ENCODE measurements around the gene RFX8. TPM values are rescaled to one million over a fixed set of nuclear protein-coding genes. Genes with fewer than 3 reads are reported as not detected.

The RFX8 gene
- polyA plus RNA-seq, 2 of the 4 experiments (the other 2 are of a cell fraction): not detected

- ChIA-PET CTCF (interaction anchor here (0.9 to 2.6 kb wide), 3 partner anchors 14 to 418 kb away, joined by 3 to 7 read pairs (median 3); no protein-coding TSS in a partner anchor), POLR2A (no interaction called here)
- ATAC-seq: no peak
- no peaks in the 10 kb centered on the region for H3K9me3 ChIP-seq
- no peak for TF ChIP-seq EP300 (IDR thresholded peaks at IDR 0.05)
- no peak for TF ChIP-seq RNF2 (IDR thresholded peaks at IDR 0.05; ENCODE audit: borderline replicate concordance, low read depth)
- no peak for TF ChIP-seq PHF8 (IDR thresholded peaks at IDR 0.05; ENCODE audit: borderline replicate concordance, low read depth)
- TF ChIP-seq HOXB5 (CRISPR knock-in tag; IDR thresholded peaks at IDR 0.05): no peak
- no peak for TF ChIP-seq HDAC2 (IDR thresholded peaks at IDR 0.05)
- TF ChIP-seq, protein P1, sequence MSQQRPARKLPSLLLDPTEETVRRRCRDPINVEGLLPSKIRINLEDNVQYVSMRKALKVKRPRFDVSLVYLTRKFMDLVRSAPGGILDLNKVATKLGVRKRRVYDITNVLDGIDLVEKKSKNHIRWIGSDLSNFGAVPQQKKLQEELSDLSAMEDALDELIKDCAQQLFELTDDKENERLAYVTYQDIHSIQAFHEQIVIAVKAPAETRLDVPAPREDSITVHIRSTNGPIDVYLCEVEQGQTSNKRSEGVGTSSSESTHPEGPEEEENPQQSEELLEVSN (IDR thresholded peaks at IDR 0.05; ENCODE audit: borderline replicate concordance, low read depth): no peak
- TF ChIP-seq FOSL2 (IDR thresholded peaks at IDR 0.05): no peak
- TF ChIP-seq FOSL2 (CRISPR knock-in tag; IDR thresholded peaks at IDR 0.05): no peak
- TF ChIP-seq NFE2L2 (conservative IDR thresholded peaks at IDR 0.05; ENCODE audit: low read length): no peak
- TF ChIP-seq KDM1A (IDR thresholded peaks at IDR 0.05; ENCODE audit: low read depth): no peak
- TF ChIP-seq, protein P2, sequence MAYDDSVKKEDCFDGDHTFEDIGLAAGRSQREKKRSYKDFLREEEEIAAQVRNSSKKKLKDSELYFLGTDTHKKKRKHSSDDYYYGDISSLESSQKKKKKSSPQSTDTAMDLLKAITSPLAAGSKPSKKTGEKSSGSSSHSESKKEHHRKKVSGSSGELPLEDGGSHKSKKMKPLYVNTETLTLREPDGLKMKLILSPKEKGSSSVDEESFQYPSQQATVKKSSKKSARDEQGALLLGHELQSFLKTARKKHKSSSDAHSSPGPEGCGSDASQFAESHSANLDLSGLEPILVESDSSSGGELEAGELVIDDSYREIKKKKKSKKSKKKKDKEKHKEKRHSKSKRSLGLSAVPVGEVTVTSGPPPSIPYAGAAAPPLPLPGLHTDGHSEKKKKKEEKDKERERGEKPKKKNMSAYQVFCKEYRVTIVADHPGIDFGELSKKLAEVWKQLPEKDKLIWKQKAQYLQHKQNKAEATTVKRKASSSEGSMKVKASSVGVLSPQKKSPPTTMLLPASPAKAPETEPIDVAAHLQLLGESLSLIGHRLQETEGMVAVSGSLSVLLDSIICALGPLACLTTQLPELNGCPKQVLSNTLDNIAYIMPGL (CRISPR knock-in tag; IDR thresholded peaks at IDR 0.05; ENCODE audit: borderline replicate concordance): no peak
- TF ChIP-seq ZNF302 (CRISPR knock-in tag; IDR thresholded peaks at IDR 0.05): no peak
- TF ChIP-seq CBX2 (IDR thresholded peaks at IDR 0.05; ENCODE audit: borderline replicate concordance, low read depth): no peak
- no peak for TF ChIP-seq BHLHE40 (IDR thresholded peaks at IDR 0.05; ENCODE audit: low read depth, low read length)
- no peak for TF ChIP-seq MYC (IDR thresholded peaks at IDR 0.05; ENCODE audit: borderline replicate concordance, low read length)
- no peak for TF ChIP-seq ZC3H11A (IDR thresholded peaks at IDR 0.05)
- no peak for TF ChIP-seq SREBF2 (IDR thresholded peaks at IDR 0.05)
- no peak for TF ChIP-seq FOXS1 (CRISPR knock-in tag; IDR thresholded peaks at IDR 0.05)
- no peak for TF ChIP-seq CEBPB (IDR thresholded peaks at IDR 0.05)
- TF ChIP-seq JUNB (IDR thresholded peaks at IDR 0.05): no peak
- no peak overlapping the region for H3K27ac ChIP-seq
- H3K4me3 ChIP-seq: no peak overlapping the region
- WGBS (ENCODE audit: missing lambda C conversion rate): 77% methylated on average over 7 of the region's 7 CpGs
- no peak overlapping the region for H3K4me2 ChIP-seq
- no peaks in the 10 kb centered on the region for H3K4me1 ChIP-seq
- DNase-seq (ENCODE audit: low read depth in 1 of 2, low spot score in 1 of 2): no peak
- no peak for FAIRE-seq
Measured at GRCh38 chr2:101405351-101405899, 69.5 kb downstream of the RFX8 start.

GRCh38 chr2:101403745-101404144, 71.2 kb downstream of the RFX8 start:
- FAIRE-seq: no peak
- ChIA-PET CTCF (interaction anchor here (0.6 to 2.6 kb wide), 4 partner anchors 15 to 367 kb away, joined by 3 to 7 read pairs (median 4); partner anchors contain the start of gene CREG2), POLR2A (no interaction called here)
- no peak for ATAC-seq
- Histone ChIP-seq H3K27ac (no peak overlapping the region), H3K4me1 (no peaks in the 10 kb centered on the region), H3K9me3 (no peaks in the 10 kb centered on the region), H3K4me3 (no peak overlapping the region), H3K4me2 (no peak overlapping the region)
- 96% methylated on average over 1 of the region's 1 CpG for WGBS (ENCODE audit: missing lambda C conversion rate)
- DNase-seq (ENCODE audit: low read depth in 1 of 2, low spot score in 1 of 2): no peak
- TF ChIP-seq HEYL (CRISPR knock-in tag; IDR thresholded peaks at IDR 0.05): no peak
- peak; percentile 93 for TF ChIP-seq MAFK (IDR thresholded peaks at IDR 0.05; ENCODE audit: partially characterized antibody)

- ChIA-PET POLR2A (no interaction called here), CTCF (interaction anchor here (1.3 to 1.7 kb wide), 2 partner anchors 16 to 22 kb away, joined by 3 read pairs; no protein-coding TSS in a partner anchor)
- H3K4me1 ChIP-seq: peaks cover 5% of the 10 kb centered on the region; the same call in 2 of the 3 replicates
- H3K4me3 ChIP-seq: no peak overlapping the region
- no peak for FAIRE-seq
- H3K27ac ChIP-seq: no peak overlapping the region
- WGBS (ENCODE audit: missing lambda C conversion rate): 91% methylated on average over 6 of the region's 6 CpGs
- H3K9me3 ChIP-seq: no peaks in the 10 kb centered on the region
- DNase-seq (ENCODE audit: low read depth in 1 of 2, low spot score in 1 of 2): no peak
- no peak for ATAC-seq
- no peak overlapping the region for H3K4me2 ChIP-seq
- TF ChIP-seq NPAS2 (CRISPR knock-in tag; IDR thresholded peaks at IDR 0.05; ENCODE audit: borderline replicate concordance) (no peak), HDAC2 (IDR thresholded peaks at IDR 0.05) (no peak), FOSL2 (IDR thresholded peaks at IDR 0.05) (no peak), FOSL2 (CRISPR knock-in tag; IDR thresholded peaks at IDR 0.05) (no peak), KDM5A (IDR thresholded peaks at IDR 0.05) (no peak), RFX5 (IDR thresholded peaks at IDR 0.05) (no peak), RCOR1 (IDR thresholded peaks at IDR 0.05; ENCODE audit: low read depth, low read length) (no peak), MAX (IDR thresholded peaks at IDR 0.05) (no peak), MYC (IDR thresholded peaks at IDR 0.05; ENCODE audit: borderline replicate concordance, low read length) (no peak), SREBF2 (IDR thresholded peaks at IDR 0.05) (no peak), CTCF (IDR thresholded peaks at IDR 0.05) (no peak), NFE2L2 (conservative IDR thresholded peaks at IDR 0.05; ENCODE audit: low read length) (no peak), HOXB5 (CRISPR knock-in tag; IDR thresholded peaks at IDR 0.05) (no peak)
- TF ChIP-seq, protein P3, sequence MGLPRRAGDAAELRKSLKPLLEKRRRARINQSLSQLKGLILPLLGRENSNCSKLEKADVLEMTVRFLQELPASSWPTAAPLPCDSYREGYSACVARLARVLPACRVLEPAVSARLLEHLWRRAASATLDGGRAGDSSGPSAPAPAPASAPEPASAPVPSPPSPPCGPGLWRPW (IDR thresholded peaks at IDR 0.05): no peak
- TF ChIP-seq, protein P4, sequence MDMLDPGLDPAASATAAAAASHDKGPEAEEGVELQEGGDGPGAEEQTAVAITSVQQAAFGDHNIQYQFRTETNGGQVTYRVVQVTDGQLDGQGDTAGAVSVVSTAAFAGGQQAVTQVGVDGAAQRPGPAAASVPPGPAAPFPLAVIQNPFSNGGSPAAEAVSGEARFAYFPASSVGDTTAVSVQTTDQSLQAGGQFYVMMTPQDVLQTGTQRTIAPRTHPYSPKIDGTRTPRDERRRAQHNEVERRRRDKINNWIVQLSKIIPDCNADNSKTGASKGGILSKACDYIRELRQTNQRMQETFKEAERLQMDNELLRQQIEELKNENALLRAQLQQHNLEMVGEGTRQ (IDR thresholded peaks at IDR 0.05): no peak
Measured at GRCh38 chr2:101402630-101403029, 72.3 kb downstream of the RFX8 start.
